HCT116 (cell line): ENCODE data around the gene SMIM24. TPM values are rescaled to one million over a fixed set of nuclear protein-coding genes. Genes with fewer than 3 reads are reported as not detected.

Experiments used
- ATAC-seq: fragments of 200-7000 bp; cut with Tn5 transposase; 2 replicates; pipeline ENCODE4 v1.9.1; 2020; ENCODE audit warnings: mild to moderate bottlenecking, moderate library complexity
- BruUV-seq: library from RNA; stranded (reverse); fragments of 400-500 nt; replicated peaks from 2 replicates; lab custom pipeline; 2021; lab: Mats Ljungman, UMichigan
- CTCF ChIA-PET: fragments of 300-600 bp; sonication (Branson Sonifier 250); formaldehyde crosslinking; loops from one replicate; lab custom pipeline; 2021; ENCODE audit warnings: antibody characterized with exemption; lab: Charles Lee
- POLR2A ChIA-PET: fragments of 300-600, 350-600 bp; sonication (Branson Sonifier 250); formaldehyde crosslinking; loops from one replicate; lab custom pipeline; 2021; ENCODE audit warnings: antibody characterized with exemption; lab: Charles Lee
- RAD21 ChIA-PET, 2 experiments: fragments of 300-600 bp; sonication (Branson Sonifier 250); formaldehyde crosslinking; loops; one replicate each; lab custom pipeline; 2023; ENCODE audit warnings: low total read pairs in 2 of 2; ENCODE audit not compliant: uncharacterized antibody in 2 of 2, unreplicated experiment in 2 of 2, low non-redundant PET in 1 of 2; lab: Charles Lee
- DNase-seq: peaks from one replicate; pipeline ENCODE4 v3.0.0-alpha.2; 2010; ENCODE audit warnings: low read depth, low spot score
- H2AFZ ChIP-seq: fragments of 200-600 bp; shearing (Covaris generic), sonication (generic); 2 replicates; pipeline ENCODE4 v1.6.1; 2017; ENCODE audit warnings: low read depth, mixed run types, mixed read lengths, antibody characterized with exemption, low read length; ENCODE audit not compliant: poor library complexity, severe bottlenecking
- H3K27ac ChIP-seq: 2 replicates; pipeline ENCODE4 v1.5.1; 2012; ENCODE audit warnings: low read depth, low read length
- H3K27me3 ChIP-seq: fragments of 200-600 bp; sonication (generic); 2 replicates; pipeline ENCODE4 v1.6.1; 2016; ENCODE audit warnings: mixed run types, low read length, mixed read lengths; ENCODE audit not compliant: insufficient read depth
- H3K36me3 ChIP-seq, 2 experiments: fragments of 200-500 bp in 1 of 2; fragments of 200-600 bp in 1 of 2; sonication (Bioruptor generic) in 1 of 2; sonication (generic) in 1 of 2; 2 replicates each; pipeline versions ENCODE4 v1.5.1 to v1.6.1; 2014 to 2016; ENCODE audit warnings: low read length in 2 of 2, inconsistent platforms in 1 of 2, mixed read lengths in 1 of 2, mixed run types in 1 of 2; ENCODE audit not compliant: insufficient read depth in 2 of 2, control insufficient read depth in 1 of 2
- H3K4me1 ChIP-seq, 2 experiments: fragments of 200-600 bp in 1 of 2; sonication (generic) in 1 of 2; 2 replicates each; pipeline versions ENCODE4 v1.5.1 to v1.6.1; 2012 to 2017; ENCODE audit warnings: low read length in 2 of 2, inconsistent platforms in 1 of 2, mild to moderate bottlenecking in 1 of 2, mixed read lengths in 1 of 2, mixed run types in 1 of 2, moderate library complexity in 1 of 2; ENCODE audit not compliant: insufficient read depth in 2 of 2, control insufficient read depth in 1 of 2
- H3K4me2 ChIP-seq: fragments of 200-600 bp; sonication (generic); 2 replicates; pipeline ENCODE4 v1.6.1; 2017; ENCODE audit warnings: mixed run types, low read length, mixed read lengths
- H3K4me3 ChIP-seq, 2 experiments: fragments of 200-600 bp in 1 of 2; sonication (generic) in 1 of 2; replicated peaks in 1 of 2; 2 replicates each; pipeline ENCODE4 v1.5.1; 2011 to 2016; ENCODE audit warnings: low read length in 2 of 2, control low read depth in 1 of 2, low read depth in 1 of 2, mild to moderate bottlenecking in 1 of 2, mixed read lengths in 1 of 2, mixed run types in 1 of 2
- H3K79me2 ChIP-seq: fragments of 200-600 bp; sonication (generic); 2 replicates; pipeline ENCODE4 v1.6.1; 2017; ENCODE audit warnings: mild to moderate bottlenecking, mixed run types, low read length, moderate library complexity, mixed read lengths; ENCODE audit not compliant: insufficient read depth
- H3K9ac ChIP-seq: fragments of 200-600 bp; sonication (generic); 2 replicates; pipeline ENCODE4 v1.6.1; 2016; ENCODE audit warnings: low read length, mixed read lengths
- H3K9me2 ChIP-seq: fragments of 200-600 bp; sonication (generic), shearing (Covaris generic); 2 replicates; pipeline ENCODE4 v1.6.1; 2017; ENCODE audit warnings: mixed run types, mild to moderate bottlenecking, moderate library complexity; ENCODE audit not compliant: insufficient read depth
- H3K9me3 ChIP-seq, 2 experiments: fragments of 200-500 bp in 1 of 2; fragments of 200-600 bp in 1 of 2; sonication (Bioruptor generic) in 1 of 2; sonication (generic) in 1 of 2; 2 replicates each; pipeline ENCODE4 v1.6.1; 2014 to 2017; ENCODE audit warnings: low read length in 2 of 2, mixed read lengths in 2 of 2, inconsistent platforms in 1 of 2, low read depth in 1 of 2, mild to moderate bottlenecking in 1 of 2, mixed run types in 1 of 2, moderate library complexity in 1 of 2; ENCODE audit not compliant: control insufficient read depth in 1 of 2, insufficient read depth in 1 of 2
- H4K20me1 ChIP-seq: fragments of 200-600 bp; sonication (generic), shearing (Covaris generic); 2 replicates; pipeline ENCODE4 v1.6.1; 2017; ENCODE audit warnings: mixed run types, mild to moderate bottlenecking, moderate library complexity; ENCODE audit not compliant: insufficient read depth
- ATF3 ChIP-seq: IDR thresholded peaks from 2 replicates; pipeline ENCODE4 v1.6.1; 2012
- EGR1 ChIP-seq: IDR thresholded peaks from 2 replicates; pipeline ENCODE4 v1.6.1; 2012; ENCODE audit warnings: low read depth
- JUND ChIP-seq: IDR thresholded peaks from 2 replicates; pipeline ENCODE4 v1.6.1; 2012
- POLR2A ChIP-seq: IDR thresholded peaks from 2 replicates; pipeline ENCODE4 v1.7.0; 2011; ENCODE audit warnings: borderline replicate concordance; ENCODE audit not compliant: insufficient read depth, insufficient read length; ENCODE audit errors: extremely low read depth
- POLR2AphosphoS5 ChIP-seq: IDR thresholded peaks from 2 replicates; pipeline ENCODE4 v1.6.1; 2011; ENCODE audit warnings: mild to moderate bottlenecking, low read depth, low read length, moderate library complexity
- SRF ChIP-seq: IDR thresholded peaks from 2 replicates; pipeline ENCODE4 v1.6.1; 2012; ENCODE audit warnings: low read depth
- YY1 ChIP-seq: IDR thresholded peaks from 2 replicates; pipeline ENCODE4 v1.6.1; 2011; ENCODE audit warnings: low read length, low read depth, moderate library complexity, mild to moderate bottlenecking; ENCODE audit not compliant: insufficient replicate concordance; ENCODE audit errors: extremely low read depth
- ZBTB33 ChIP-seq: IDR thresholded peaks from 2 replicates; pipeline ENCODE4 v1.6.1; 2011; ENCODE audit warnings: mild to moderate bottlenecking, low read length, moderate library complexity; ENCODE audit not compliant: insufficient replicate concordance; ENCODE audit errors: extremely low read depth
- ZFX ChIP-seq: fragments of 450-650 bp; IDR thresholded peaks from 2 replicates; pipeline ENCODE4 v1.6.1; 2017
- ZNF274 ChIP-seq: fragments of 200-500 bp; sonication (Bioruptor generic); IDR thresholded peaks from 2 replicates; pipeline ENCODE4 v1.6.1; 2014; ENCODE audit warnings: mild to moderate bottlenecking, low read depth, low read length, inconsistent platforms
- intact Hi-C: fragments of 100-400 bp; cut with micrococcal nuclease; formaldehyde crosslinking; loops from 2 replicates; pipeline ENCODE4 v1.10.0; 2022
- total RNA-seq: library from RNA; stranded (reverse); gene quantifications from one replicate; pipeline ENCODE4 v1.2.1, GENCODE V29; 2021; ENCODE audit not compliant: unreplicated experiment

The SMIM24 gene
- total RNA-seq, 1 experiment from 2014 or later = not detected

GRCh38 chr19:3451451-3451866 lies 28.9 kb downstream of the SMIM24 start:
- Histone ChIP-seq H3K4me2 (no peak overlapping the region), H3K4me3 (no peak overlapping the region), H3K27ac (no peak overlapping the region), H2AFZ (no peak overlapping the region), H4K20me1 (peaks cover 3% of the 10 kb centered on the region; the same call in 1 of the 2 replicates), H3K4me1 (peaks cover 0 to 5% of the 10 kb centered on the region in 2 experiments; a peak in 1 of 4 replicates), H3K9ac (no peak overlapping the region), H3K79me2 (peaks cover 16% of the 10 kb centered on the region; the same call in 1 of the 2 replicates), H3K9me2 (no peaks in the 10 kb centered on the region), H3K36me3 (peaks cover 13 to 49% of the 10 kb centered on the region in 2 experiments), H3K9me3 (no peaks in the 10 kb centered on the region), H3K27me3 (no peaks in the 10 kb centered on the region)
- no peak for DNase-seq
- RAD21 ChIA-PET = no interaction called here
- BruUV-seq = no TSS peak
- intact Hi-C loops = no loop called here
- POLR2A ChIA-PET = no interaction called here
- no peak for ATAC-seq
- CTCF ChIA-PET = no interaction called here
- TF ChIP-seq POLR2A (no peak), ZBTB33 (no peak), ZFX (no peak), JUND (no peak), ZNF274 (no peak), YY1 (no peak), ATF3 (no peak), POLR2AphosphoS5 (no peak), SRF (no peak), EGR1 (no peak)
